GM20000 (cell line): ENCODE results near the gene C5orf58.

ENCODE experiments used
- DNase-seq: peaks from one replicate; pipeline ENCODE4 v3.0.0; 2012; ENCODE audit warnings: low spot score
- TF ChIP-seq, protein P1 (sequence below): IDR thresholded peaks from 2 replicates; pipeline ENCODE4 v1.5.1; 2012; ENCODE audit warnings: mild to moderate bottlenecking, control low read depth; ENCODE audit errors: extremely low read depth, missing control alignments

The C5orf58 gene

DNA sequence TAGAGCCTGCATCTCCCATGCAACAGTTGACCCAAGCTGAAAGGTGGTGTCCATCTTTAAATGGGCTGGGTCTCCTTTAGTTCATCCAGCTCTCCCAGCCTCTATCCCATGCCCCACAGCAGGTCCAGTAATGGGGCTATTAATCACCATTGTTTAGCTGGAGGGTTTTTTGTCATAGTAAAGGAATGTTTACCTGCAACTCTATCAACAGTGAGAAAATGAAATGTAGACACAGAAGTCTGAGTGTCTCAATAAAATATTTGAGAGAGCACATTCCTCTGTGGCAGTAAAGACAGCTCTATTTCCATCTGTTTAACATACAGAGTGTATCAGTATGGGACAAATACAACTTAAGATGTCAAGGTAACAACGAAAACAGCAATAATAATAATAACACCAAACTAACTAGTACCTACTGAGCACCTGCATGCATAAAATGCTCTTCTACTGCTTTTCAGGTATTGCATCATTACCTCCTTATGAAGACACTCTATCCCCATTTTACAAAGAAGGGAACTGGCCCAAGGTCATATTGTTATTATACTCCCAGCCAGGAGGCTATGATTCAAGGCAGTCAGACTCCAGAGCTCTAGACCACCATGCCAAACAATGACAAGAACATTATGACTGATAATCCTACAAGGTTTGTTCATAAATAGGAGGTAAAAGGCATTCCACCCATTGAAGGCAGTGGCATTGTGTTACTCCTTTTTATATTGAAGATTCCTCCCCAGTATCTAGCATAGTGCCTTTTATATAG is 21.0 kb upstream of the C5orf58 start:
- no peak for DNase-seq
- TF ChIP-seq, protein P1, sequence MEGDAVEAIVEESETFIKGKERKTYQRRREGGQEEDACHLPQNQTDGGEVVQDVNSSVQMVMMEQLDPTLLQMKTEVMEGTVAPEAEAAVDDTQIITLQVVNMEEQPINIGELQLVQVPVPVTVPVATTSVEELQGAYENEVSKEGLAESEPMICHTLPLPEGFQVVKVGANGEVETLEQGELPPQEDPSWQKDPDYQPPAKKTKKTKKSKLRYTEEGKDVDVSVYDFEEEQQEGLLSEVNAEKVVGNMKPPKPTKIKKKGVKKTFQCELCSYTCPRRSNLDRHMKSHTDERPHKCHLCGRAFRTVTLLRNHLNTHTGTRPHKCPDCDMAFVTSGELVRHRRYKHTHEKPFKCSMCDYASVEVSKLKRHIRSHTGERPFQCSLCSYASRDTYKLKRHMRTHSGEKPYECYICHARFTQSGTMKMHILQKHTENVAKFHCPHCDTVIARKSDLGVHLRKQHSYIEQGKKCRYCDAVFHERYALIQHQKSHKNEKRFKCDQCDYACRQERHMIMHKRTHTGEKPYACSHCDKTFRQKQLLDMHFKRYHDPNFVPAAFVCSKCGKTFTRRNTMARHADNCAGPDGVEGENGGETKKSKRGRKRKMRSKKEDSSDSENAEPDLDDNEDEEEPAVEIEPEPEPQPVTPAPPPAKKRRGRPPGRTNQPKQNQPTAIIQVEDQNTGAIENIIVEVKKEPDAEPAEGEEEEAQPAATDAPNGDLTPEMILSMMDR = no peak

DNA sequence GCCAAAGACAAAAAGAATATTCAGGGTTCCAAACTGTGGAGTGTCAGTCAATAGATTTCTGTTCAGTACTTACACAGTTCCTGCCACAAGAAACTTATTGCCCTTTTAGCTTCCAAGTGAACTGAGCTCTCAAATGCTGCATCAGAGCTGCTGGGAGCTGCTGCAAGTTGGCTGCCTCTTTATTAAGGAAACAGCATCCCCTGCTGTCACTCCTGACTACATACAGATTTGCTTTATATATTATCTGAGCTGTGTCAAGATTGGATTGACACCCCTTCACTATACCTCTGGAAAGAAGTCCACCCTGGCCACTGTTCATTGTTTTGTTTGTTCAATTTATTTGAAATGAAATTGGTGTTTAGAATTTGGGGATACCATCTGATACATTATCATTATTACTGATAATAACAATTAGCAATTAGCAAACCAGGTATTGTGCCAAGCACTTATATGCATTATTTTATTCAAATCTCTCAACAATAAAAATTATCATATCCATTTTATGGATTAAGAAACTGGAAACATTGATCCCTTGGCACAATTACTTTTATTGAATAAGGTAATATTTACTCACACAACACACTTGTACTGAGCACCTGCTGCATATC is 16.4 kb upstream of the C5orf58 start:
- TF ChIP-seq, protein P1 = no peak
- DNase-seq = peak; percentile 44

DNA sequence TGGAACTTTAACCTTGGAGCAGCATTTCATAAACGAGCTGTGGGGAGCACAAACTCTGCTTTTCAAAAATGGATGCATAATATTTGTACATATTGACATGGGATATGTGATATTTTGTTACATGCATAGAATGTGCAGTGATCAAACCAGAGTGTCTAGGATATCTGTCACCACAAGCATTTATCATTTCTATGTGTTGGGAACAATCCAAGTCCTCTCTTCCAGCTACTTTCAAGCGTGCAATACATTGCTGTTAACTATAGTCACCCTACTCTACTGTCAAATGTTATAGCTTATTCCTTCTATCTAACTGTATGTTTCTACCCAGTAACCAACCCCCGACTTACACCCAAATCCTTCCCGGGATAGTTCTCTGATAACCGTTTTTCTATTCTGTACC is 15.0 kb upstream of the C5orf58 start:
- TF ChIP-seq, protein P1 = no peak
- no peak for DNase-seq

DNA sequence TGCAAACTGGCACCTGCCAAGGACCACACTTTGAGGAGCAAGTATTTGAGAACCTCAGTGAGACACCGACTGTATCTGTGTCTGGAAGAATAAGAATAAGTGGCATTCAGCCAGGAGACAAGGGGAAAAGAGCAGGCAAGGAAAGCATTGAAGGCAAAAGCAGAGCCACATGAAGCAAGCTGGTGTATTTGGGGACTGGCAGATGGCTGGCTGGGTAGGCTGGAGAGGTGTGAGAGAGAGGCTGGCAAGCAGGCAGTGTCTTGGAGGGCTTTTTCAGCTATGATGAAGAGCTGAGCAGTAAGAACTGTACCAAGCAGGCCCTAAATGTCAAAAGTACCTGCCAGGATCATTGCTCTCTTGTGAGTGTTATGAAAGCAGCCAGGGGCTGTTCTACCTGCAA is 14.1 kb upstream of the C5orf58 start:
- DNase-seq = no peak
- TF ChIP-seq, protein P1 = no peak

DNA sequence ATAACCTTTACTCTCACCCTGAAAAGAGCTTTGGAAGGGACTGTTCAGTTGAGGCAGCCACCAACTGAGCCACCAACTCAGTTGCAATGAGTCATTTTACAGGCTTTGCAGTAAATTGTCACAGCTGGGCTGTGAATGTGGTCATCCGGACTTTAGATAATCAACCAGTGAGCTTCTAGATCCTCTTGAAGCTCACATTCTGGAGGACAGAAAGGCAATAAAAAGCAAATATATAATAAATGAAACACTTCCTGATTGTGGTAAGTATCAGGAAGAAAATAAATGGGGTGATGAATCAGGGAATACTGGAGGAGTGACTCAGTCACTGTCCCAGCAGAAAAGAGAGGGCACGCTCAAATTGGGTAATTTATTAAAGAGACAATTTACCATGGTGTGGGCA is 13.2 kb upstream of the C5orf58 start:
- no peak for DNase-seq
- TF ChIP-seq, protein P1 = no peak

DNA sequence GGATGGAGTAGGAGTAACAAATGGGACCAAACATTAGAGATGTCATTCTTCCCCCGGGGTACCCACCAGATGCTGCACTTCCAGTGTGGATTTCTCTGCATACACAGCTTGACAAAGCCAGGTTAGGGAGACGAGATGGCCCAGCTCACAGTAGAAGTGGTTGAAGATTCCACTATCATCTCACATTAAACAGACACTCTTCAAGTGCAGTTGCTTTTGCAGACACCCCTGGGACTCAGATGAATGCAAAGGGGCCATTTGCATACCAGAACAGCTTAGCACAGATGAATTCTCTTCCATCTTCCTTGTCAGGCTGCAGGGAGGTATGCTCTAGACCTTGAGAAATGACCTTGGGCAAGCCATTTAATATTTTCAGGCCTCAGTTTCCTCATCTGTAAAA is 12.6 kb upstream of the C5orf58 start:
- TF ChIP-seq, protein P1 = no peak
- DNase-seq = no peak

DNA sequence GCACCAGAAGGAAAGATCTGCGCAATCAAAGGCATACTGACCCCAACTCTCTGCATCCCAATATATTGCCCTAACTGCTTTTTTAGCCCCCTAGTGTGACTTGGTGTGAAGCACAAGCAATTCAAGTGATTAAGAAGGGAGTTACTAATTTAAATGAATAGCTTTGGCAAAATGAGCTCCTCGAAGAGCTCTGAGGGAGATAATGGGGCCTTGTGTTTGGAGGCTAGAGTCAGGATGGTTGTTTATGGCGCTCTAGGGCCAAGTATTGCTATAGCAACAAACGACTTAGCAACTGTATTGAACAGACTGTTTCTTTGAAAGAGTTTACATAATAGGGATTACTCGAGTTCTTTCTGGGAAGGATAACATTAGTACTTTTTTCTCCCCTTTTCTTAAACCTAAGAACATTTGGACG is 11.5 kb upstream of the C5orf58 start:
- DNase-seq = no peak
- TF ChIP-seq, protein P1 = no peak
